Adipocyte (in vitro differentiated cells): ENCODE measurements around the gene ORMDL3.
"Not testable (repeated sequence)": the region's sequence is repeated elsewhere in the genome, so short reads cannot be mapped to it uniquely, and the experiment has no call there.

ENCODE experiments used
- DNase-seq: peaks from one replicate; pipeline ENCODE4 v3.0.0-alpha.2; 2015; ENCODE audit warnings: low read depth
- H3K27me3 ChIP-seq: replicated peaks from 2 replicates; pipeline ENCODE4 v1.7.0; 2013; ENCODE audit warnings: mild to moderate bottlenecking, low read length, moderate library complexity; ENCODE audit not compliant: control insufficient read depth, insufficient read depth
- H3K36me3 ChIP-seq: 2 replicates; pipeline ENCODE4 v1.7.0; 2013; ENCODE audit warnings: low read length, mild to moderate bottlenecking, moderate library complexity; ENCODE audit not compliant: control insufficient read depth, insufficient read depth, severe bottlenecking
- H3K4me1 ChIP-seq: 2 replicates; pipeline ENCODE4 v1.7.0; 2013; ENCODE audit warnings: mild to moderate bottlenecking, low read length, moderate library complexity; ENCODE audit not compliant: control insufficient read depth, insufficient read depth
- H3K4me3 ChIP-seq: 2 replicates; pipeline ENCODE4 v1.7.0; 2013; ENCODE audit warnings: mild to moderate bottlenecking, low read length, moderate library complexity
- H3K9ac ChIP-seq: 2 replicates; pipeline ENCODE4 v1.7.0; 2013; ENCODE audit warnings: mild to moderate bottlenecking, low read length, moderate library complexity
- H3K9me3 ChIP-seq: 2 replicates; pipeline ENCODE4 v1.7.0; 2013; ENCODE audit warnings: mild to moderate bottlenecking, low read length, moderate library complexity; ENCODE audit not compliant: control insufficient read depth

ORMDL3 gene

DNA sequence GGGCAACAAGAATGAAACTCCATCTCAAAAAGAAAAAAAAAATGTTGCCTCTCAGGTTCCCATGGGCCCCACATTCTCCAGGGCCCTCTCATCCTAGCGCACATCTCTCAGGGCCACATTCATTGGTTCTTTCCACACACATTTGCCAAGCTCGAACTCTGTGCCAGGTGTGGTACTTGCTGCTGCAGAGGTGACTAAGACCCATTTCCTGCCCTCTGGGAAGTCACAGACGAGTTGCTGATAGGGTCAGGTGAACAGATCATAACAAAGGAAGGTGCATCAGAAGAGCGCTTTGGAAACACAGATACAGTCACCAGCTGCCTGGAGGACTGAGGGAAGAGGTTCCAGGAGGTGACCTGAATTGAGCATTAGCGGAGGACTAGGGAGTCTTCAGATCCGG is 36.4 kb upstream of the ORMDL3 start:
- Histone ChIP-seq H3K4me3 (no peak overlapping the region), H3K9ac (no peak overlapping the region), H3K27me3 (no peaks in the 10 kb centered on the region), H3K9me3 (no peaks in the 10 kb centered on the region), H3K4me1 (no peaks in the 10 kb centered on the region), H3K36me3 (no peaks in the 10 kb centered on the region)
- no peak for DNase-seq

- Histone ChIP-seq H3K36me3 (no peaks in the 10 kb centered on the region), H3K4me3 (no peak within 1 kb of the TSS), H3K9ac (no peak within 1 kb of the TSS), H3K9me3 (no peaks in the 10 kb centered on the region), H3K27me3 (no peaks in the 10 kb centered on the region), H3K4me1 (no peaks in the 10 kb centered on the region)
- DNase-seq, result no peak
Observed at GRCh38 chr17:39962642-39963220, 35.3 kb upstream of the ORMDL3 start, which contains the start of gene GSDMA. Gene GSDMA (plus strand): TSS chr17:39963004. CDS start chr17:39965688, 2,684 bp downstream.

DNA sequence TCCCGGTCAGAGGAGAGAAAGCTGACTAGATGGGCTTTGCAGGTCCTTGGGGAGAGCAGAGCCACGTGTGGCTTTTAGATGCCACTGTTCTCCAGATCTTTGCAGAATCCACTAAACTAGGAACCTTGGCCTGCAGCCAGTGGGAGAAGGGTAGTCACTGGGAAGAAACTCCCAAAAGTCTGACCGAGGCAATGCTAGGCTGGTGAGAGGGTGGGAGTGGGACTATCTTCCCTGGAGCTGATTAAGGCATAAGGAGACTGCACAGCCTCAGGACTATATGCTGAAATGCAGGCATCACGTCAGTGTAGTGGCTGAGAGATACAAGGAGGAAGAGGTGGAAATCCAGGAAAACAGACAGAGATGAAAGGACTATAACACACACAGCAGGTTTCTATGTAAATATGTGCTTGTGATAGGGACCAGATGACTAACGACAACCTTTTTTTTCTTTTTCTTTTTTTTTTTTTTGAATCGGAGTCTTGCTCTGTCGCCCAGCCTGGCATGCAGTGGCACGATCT is 33.2 kb upstream of the ORMDL3 start:
- no peaks in the 10 kb centered on the region for H3K27me3 ChIP-seq
- no peaks in the 10 kb centered on the region for H3K9me3 ChIP-seq
- no peaks in the 10 kb centered on the region for H3K4me1 ChIP-seq
- no peak for DNase-seq
- no peaks in the 10 kb centered on the region for H3K36me3 ChIP-seq
- no peak overlapping the region for H3K4me3 ChIP-seq
- H3K9ac ChIP-seq, result no peak overlapping the region

DNA sequence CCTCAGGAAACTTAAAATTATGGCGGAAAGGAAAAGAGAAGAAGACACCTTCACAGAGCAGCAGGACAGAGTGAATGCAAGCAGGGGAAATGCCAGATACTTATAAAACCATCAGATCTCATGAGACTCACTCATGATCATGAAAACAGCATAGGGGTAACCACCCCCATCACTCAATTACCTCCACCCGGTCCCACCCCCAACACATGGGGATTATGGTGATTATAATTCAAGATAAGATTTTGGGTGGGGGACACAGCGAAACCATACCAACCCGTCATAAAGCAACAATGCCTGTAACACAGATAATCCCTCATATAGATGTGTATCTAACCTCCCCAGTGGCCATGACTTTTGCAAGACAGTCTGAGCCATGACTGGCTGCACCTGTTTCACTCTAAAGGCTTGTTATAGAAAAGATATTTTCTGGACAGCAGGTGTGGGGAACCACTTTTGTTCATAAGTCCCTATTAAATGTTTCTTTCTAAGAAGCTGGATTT is 28.4 kb upstream of the ORMDL3 start:
- no peaks in the 10 kb centered on the region for H3K27me3 ChIP-seq
- H3K9me3 ChIP-seq, result no peaks in the 10 kb centered on the region
- DNase-seq, result no peak
- no peaks in the 10 kb centered on the region for H3K36me3 ChIP-seq
- H3K9ac ChIP-seq, result no peak overlapping the region
- H3K4me1 ChIP-seq, result peaks cover 10% of the 10 kb centered on the region
- H3K4me3 ChIP-seq, result no peak overlapping the region

GRCh38 chr17:39954876-39955275 is 27.5 kb upstream of the ORMDL3 start:
- no peaks in the 10 kb centered on the region for H3K36me3 ChIP-seq
- peaks cover 15% of the 10 kb centered on the region for H3K4me1 ChIP-seq
- no peak overlapping the region for H3K4me3 ChIP-seq
- no peak overlapping the region for H3K9ac ChIP-seq
- DNase-seq, result no peak
- H3K27me3 ChIP-seq, result no peaks in the 10 kb centered on the region
- H3K9me3 ChIP-seq, result no peaks in the 10 kb centered on the region

GRCh38 chr17:39953471-39953888 is 26.1 kb upstream of the ORMDL3 start:
- DNase-seq, result no peak
- Histone ChIP-seq H3K9ac (peak overlapping the region; percentile 32), H3K4me3 (peak overlapping the region; percentile 64), H3K4me1 (peaks cover 15% of the 10 kb centered on the region), H3K9me3 (no peaks in the 10 kb centered on the region), H3K36me3 (no peaks in the 10 kb centered on the region), H3K27me3 (no peaks in the 10 kb centered on the region)

DNA sequence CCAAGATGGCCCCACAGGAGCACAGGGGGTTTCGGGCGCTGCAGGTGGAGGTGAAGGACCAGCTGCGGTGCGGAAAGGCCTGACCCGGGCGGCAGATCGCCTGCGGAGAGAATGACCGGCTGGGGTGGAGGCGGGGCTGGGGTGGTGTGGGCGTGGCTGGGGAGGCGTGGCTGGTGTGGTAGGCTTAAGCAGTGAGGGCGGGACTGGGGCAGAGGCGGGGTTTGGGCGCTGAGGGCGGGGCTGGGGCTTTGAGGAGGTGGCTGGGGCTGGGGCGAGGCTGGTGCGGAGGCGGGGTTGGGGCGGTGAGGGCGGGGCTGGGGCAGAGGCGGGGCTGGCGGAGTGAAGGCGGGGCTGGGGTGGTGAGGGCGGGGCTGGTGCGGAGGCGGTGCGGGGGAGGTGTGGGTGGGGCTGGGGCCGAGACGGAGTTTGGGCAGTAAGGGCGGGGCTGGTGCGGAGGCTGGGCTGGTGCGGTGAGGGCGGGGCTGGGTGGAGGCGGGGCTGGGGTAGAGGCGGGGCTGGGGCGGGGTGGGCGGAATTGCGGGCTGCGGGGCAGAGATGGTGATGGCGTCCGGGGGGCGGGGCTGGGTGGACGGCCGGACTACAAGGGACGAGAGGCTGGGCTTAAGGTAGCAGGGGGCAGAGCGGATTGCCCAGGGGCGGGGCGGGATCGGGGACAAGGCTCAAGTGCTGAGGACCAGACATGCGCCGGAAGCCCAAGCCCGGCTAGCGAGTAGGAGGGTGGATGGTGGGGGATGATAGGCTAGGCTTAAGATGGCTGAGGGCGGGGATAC is 25.5 kb upstream of the ORMDL3 start:
- H3K9me3 ChIP-seq, result no peaks in the 10 kb centered on the region
- H3K27me3 ChIP-seq, result no peaks in the 10 kb centered on the region
- peak; percentile 98 for DNase-seq
- peak overlapping the region; percentile 75 for H3K4me3 ChIP-seq
- H3K36me3 ChIP-seq, result no peaks in the 10 kb centered on the region
- H3K9ac ChIP-seq, result peak overlapping the region; percentile 65
- H3K4me1 ChIP-seq, result peaks cover 15% of the 10 kb centered on the region

DNA sequence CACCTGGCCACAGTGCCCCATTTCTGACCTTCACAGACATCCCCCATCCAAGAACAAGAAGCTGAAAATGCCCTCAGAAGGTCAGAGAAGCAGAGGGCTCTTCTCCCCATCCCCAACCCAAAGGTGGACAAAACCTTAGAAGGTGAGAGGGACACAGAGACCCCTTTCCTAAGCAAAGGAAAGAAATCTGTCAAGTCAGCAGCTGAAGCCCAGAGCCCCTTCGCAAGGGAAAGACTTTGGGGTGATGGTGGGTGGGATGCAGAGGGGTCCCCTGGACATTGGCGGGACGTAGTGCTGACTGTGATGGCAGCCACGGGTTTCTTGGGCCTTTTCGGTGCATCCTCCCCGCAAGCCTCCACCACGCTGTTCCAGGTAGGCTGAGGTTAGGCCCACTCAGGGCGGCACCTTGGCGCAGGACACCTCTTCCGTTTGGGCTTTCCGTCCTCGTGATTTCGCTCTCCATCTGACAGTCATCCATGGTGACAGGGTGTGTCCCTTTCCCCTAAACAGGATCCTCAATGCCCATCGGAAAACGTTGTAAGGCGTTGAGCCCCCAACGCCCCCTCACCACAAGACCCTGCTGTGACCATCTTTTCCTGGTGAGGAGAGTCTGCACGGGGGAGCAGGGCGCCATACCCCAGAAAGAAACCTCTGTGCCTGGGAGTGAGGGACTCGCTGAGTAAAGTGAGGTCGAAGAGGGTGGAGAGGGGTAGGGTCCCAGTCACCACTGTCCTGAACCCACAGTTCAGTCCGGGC is 24.7 kb upstream of the ORMDL3 start:
- peaks cover 15% of the 10 kb centered on the region for H3K4me1 ChIP-seq
- H3K4me3 ChIP-seq, result peak overlapping the region; percentile 75
- no peaks in the 10 kb centered on the region for H3K9me3 ChIP-seq
- DNase-seq, result no peak
- H3K36me3 ChIP-seq, result no peaks in the 10 kb centered on the region
- no peaks in the 10 kb centered on the region for H3K27me3 ChIP-seq
- H3K9ac ChIP-seq, result peak overlapping the region; percentile 65

DNA sequence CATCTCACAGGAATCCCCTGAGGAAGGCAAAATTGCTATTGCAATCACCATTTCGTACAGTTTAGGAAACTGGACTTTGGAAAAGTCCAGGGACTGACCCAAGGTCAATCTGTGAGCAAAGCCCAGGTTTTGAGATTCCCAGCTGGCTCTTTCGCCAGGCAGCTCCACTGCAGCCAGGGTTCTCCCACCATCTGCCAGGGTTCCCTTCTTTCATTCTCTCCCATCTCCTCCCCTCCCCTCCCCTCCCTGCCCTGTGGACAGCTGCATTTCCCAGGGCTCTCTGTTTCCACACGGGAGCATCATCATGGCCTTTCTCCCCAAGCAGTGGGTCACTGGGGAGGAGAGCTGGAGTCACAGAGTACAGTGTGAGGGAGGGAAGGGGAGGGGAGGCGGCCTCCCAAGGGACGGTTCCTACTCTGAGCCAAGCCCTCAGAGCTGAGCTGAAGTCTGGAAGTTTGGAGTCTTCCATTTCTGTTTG is 23.5 kb upstream of the ORMDL3 start:
- no peaks in the 10 kb centered on the region for H3K36me3 ChIP-seq
- H3K4me3 ChIP-seq, result no peak overlapping the region
- H3K9ac ChIP-seq, result no peak overlapping the region
- peaks cover 15% of the 10 kb centered on the region for H3K4me1 ChIP-seq
- DNase-seq, result no peak
- no peaks in the 10 kb centered on the region for H3K27me3 ChIP-seq
- no peaks in the 10 kb centered on the region for H3K9me3 ChIP-seq

GRCh38 chr17:39949028-39949427 is 21.6 kb upstream of the ORMDL3 start:
- no peak for DNase-seq
- Histone ChIP-seq H3K9ac (no peak overlapping the region), H3K4me3 (no peak overlapping the region), H3K4me1 (peaks cover 15% of the 10 kb centered on the region), H3K9me3 (no peaks in the 10 kb centered on the region), H3K36me3 (no peaks in the 10 kb centered on the region), H3K27me3 (peaks cover under 1% of the 10 kb centered on the region)

- H3K4me3 ChIP-seq, result not testable (repeated sequence)
Observed at GRCh38 chr17:39948489-39948828, 21.1 kb upstream of the ORMDL3 start.

More at GRCh38 chr17:39948489-39948828, 21.1 kb upstream of the ORMDL3 start:
- not testable (repeated sequence) for H3K9ac ChIP-seq, H3K27me3 ChIP-seq, H3K9me3 ChIP-seq, H3K36me3 ChIP-seq, DNase-seq
- peaks cover 15% of the 10 kb centered on the region for H3K4me1 ChIP-seq
